Natural killer cell (primary cell): Measurements from ENCODE around the gene TRIM43. TPM values are rescaled to one million over a fixed set of nuclear protein-coding genes. Genes with fewer than 3 reads are reported as not detected.
"Not testable (repeated sequence)": the region's sequence is repeated elsewhere in the genome, so short reads cannot be mapped to it uniquely, and the experiment has no call there.

Experiments
- ATAC-seq, 3 donors: fragments of 150-1000 bp in 2 of 3; fragments of 200-7000 bp in 1 of 3; cut with Tn5 transposase; 1 replicate in 1 of 3; 2 replicates in 2 of 3; pipeline ENCODE4 v1.10.0; 2021; ENCODE audit warnings: mild to moderate bottlenecking in 2 of 3, moderate library complexity in 2 of 3
- DNase-seq, 2 donors: peaks; one replicate each; pipeline versions ENCODE4 v3.0.0 to v3.0.0-alpha.2; 2013 to 2021; ENCODE audit warnings: mixed read lengths in 1 of 2
- H3K27ac ChIP-seq: one replicate; pipeline ENCODE4 v1.5.1; 2013; ENCODE audit warnings: mild to moderate bottlenecking, low read length
- H3K27me3 ChIP-seq: one replicate; pipeline ENCODE4 v1.6.1; 2013; ENCODE audit warnings: low read length; ENCODE audit not compliant: control insufficient read depth, insufficient read depth
- H3K36me3 ChIP-seq: one replicate; pipeline ENCODE4 v1.6.1; 2013; ENCODE audit warnings: low read length; ENCODE audit not compliant: control insufficient read depth, insufficient read depth
- H3K4me1 ChIP-seq: one replicate; pipeline ENCODE4 v1.6.1; 2013; ENCODE audit warnings: low read length; ENCODE audit not compliant: control insufficient read depth, insufficient read depth
- H3K4me3 ChIP-seq: one replicate; pipeline ENCODE4 v1.5.1; 2013; ENCODE audit warnings: low read length
- H3K9me3 ChIP-seq: one replicate; pipeline ENCODE4 v1.6.1; 2013; ENCODE audit warnings: low read length; ENCODE audit not compliant: control insufficient read depth, insufficient read depth
- H3K27ac Mint-ChIP-seq, 2 donors: one replicate each; pipeline ENCODE4 v1.8.0; 2022; ENCODE audit warnings: mild to moderate bottlenecking in 2 of 2, mixed read lengths in 2 of 2, moderate library complexity in 1 of 2
- H3K27me3 Mint-ChIP-seq, 2 donors: one replicate each; pipeline ENCODE4 v1.8.0; 2022; ENCODE audit warnings: low read depth in 2 of 2, mixed read lengths in 2 of 2
- H3K36me3 Mint-ChIP-seq: one replicate; pipeline ENCODE4 v1.8.0; 2022; ENCODE audit warnings: mixed read lengths
- H3K4me1 Mint-ChIP-seq, 2 donors: one replicate each; pipeline ENCODE4 v1.8.0; 2022; ENCODE audit warnings: mixed read lengths in 2 of 2
- H3K4me3 Mint-ChIP-seq: one replicate; pipeline ENCODE4 v1.8.0; 2022; ENCODE audit warnings: mild to moderate bottlenecking, moderate library complexity, mixed read lengths
- H3K9me3 Mint-ChIP-seq, 2 donors: one replicate each; pipeline ENCODE4 v1.8.0; 2022; ENCODE audit warnings: mixed read lengths in 2 of 2
- WGBS: methylation state at CpG from one replicate; pipeline ENCODE4 v1.1.7; 2013; ENCODE audit warnings: missing lambda C conversion rate; ENCODE audit not compliant: insufficient coverage; 5-methylcytosine and 5-hydroxymethylcytosine counted together
- intact Hi-C: fragments of 100-400 bp; cut with micrococcal nuclease; formaldehyde crosslinking; loops from one replicate; pipeline ENCODE4 v1.14.2; 2022
- total RNA-seq, 4 donors: library from RNA; stranded (reverse); fragments of 120-200 nt in 1 of 4; gene quantifications; one replicate each; pipeline versions ENCODE4 v1.2.3 to v1.2.4, GENCODE V29; 2013 to 2022

Gene TRIM43
- total RNA-seq, 3 donors from 2014 or later (not counting 1 experiment from before 2014, with no cell fraction given), result not detected

DNA sequence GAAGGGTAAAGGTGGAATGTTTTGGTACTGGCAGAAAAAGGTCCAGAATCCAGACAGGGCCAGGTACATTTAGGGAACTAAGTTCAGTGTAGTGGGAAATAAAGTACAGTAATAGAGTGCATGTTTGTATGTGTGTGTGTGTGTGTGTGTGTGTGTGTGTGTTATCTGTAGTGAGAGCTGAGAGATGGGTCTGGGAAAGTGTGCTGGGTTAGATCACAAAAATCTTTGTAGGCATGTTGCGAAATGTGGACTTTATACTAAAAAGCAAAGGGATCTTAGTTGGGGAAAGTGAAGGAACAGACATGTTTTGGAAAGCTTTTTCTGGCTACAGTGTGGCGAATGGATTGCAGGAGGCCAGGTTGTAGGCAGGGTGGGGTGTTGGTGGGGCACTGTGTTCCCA lies 53.5 kb downstream of the TRIM43 start:
- ATAC-seq, H3K27ac ChIP-seq, H3K9me3 Mint-ChIP-seq, H3K27ac Mint-ChIP-seq, DNase-seq, H3K9me3 ChIP-seq, H3K4me3 ChIP-seq, H3K27me3 ChIP-seq, H3K36me3 Mint-ChIP-seq, H3K36me3 ChIP-seq, H3K4me3 Mint-ChIP-seq, H3K27me3 Mint-ChIP-seq, intact Hi-C loops, H3K4me1 ChIP-seq, H3K4me1 Mint-ChIP-seq: not testable (repeated sequence)
- WGBS, result no CpG with 5 or more reads among the region's 2 CpGs

DNA sequence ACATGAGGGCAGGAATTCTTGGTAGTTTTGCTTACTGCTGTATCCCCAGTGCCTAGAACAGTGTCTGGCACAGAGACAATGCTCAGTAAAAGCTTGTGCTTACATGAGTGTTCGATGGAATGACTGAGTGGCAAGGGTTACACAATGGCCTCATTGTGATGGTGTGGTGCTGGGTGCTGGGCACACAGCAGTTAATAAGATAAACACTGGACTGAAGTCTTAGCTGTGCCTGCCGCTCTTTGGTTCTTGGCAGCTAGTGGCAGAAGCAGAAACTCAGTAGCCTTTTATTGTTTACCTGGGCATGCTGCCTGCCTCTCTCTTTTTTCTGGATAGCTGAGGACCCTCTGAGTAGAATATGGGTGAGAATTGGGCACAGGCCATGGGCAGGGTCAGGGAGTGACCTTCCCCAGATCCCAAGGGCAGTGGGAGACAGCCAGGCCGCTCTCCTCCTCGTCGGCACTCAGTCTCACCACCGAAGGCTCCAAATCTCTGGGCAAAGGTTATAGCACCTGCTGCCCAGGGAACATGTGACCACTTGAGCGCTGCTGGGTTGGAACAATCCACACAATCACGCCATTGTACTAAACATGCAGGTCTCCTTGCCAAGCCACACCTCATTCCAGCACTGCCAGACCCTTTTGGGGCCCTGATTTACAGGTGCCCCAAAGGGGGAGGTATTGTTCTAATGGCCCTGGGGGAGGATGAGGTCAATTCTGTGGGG lies 54.6 kb downstream of the TRIM43 start:
- H3K4me3 Mint-ChIP-seq, H3K27me3 Mint-ChIP-seq, H3K36me3 ChIP-seq, H3K9me3 Mint-ChIP-seq, ATAC-seq, H3K4me1 ChIP-seq, H3K27ac Mint-ChIP-seq, H3K9me3 ChIP-seq, intact Hi-C loops, H3K27me3 ChIP-seq, DNase-seq, H3K4me1 Mint-ChIP-seq, H3K27ac ChIP-seq, H3K36me3 Mint-ChIP-seq, H3K4me3 ChIP-seq: not testable (repeated sequence)
- WGBS, result no CpG with 5 or more reads among the region's 8 CpGs

DNA sequence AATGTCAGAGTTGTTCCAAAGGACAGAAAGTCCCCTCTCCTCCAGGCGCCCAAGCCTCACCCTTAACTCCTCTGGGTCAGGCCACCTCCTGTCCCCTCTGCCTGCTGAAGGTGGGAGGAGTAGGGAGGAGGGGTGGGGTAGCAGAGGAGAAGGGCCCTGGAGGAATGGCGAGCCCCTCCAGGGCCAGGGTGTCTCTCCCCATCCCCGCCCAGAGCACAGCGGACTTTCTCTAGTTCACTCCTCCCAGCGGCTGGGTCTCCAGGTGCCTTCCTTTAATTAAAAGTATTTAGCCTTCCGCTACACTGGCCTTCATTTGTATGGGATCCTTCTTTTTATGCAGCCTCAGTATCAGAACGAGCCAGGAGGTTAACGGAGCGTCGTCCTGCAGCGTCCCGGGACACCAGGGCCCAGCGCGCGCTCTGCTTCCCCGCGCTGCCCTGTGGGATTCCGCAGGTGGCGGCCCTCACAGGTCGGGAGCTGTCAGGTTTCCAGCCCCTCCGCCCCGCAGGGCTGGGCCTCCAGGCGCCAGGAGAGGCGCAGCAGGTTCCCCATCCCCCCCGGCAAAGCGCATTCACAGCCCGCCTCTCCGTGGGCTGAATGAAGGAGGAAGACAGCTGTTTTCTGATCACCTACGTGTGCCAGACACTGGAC lies 57.2 kb downstream of the TRIM43 start:
- H3K4me1 Mint-ChIP-seq, H3K27me3 ChIP-seq, H3K27ac ChIP-seq, DNase-seq, H3K4me1 ChIP-seq, H3K27me3 Mint-ChIP-seq, H3K36me3 ChIP-seq, H3K9me3 Mint-ChIP-seq, H3K36me3 Mint-ChIP-seq, H3K4me3 Mint-ChIP-seq, H3K9me3 ChIP-seq, intact Hi-C loops, H3K27ac Mint-ChIP-seq, H3K4me3 ChIP-seq, ATAC-seq: not testable (repeated sequence)
- 20% methylated on average over 9 of the region's 29 CpGs for WGBS

Other genes starting within 250 kb of the TRIM43 start
- 10 to 100 TPM; 21.6 to 25.4 (median 22.0) TPM for gene FAHD2A, start 189.3 kb upstream of the TRIM43 start, total RNA-seq
- gene TRIM43B, start 107.2 kb upstream of the TRIM43 start, total RNA-seq, result not detected